DND-41 (cell line): ENCODE measurements around the gene MEAK7.

Experiments used
- ATAC-seq: fragments of 200-7000 bp; cut with Tn5 transposase; 3 replicates; pipeline ENCODE4 v1.9.1; 2021; ENCODE audit warnings: low read depth; ENCODE audit not compliant: insufficient read depth
- DNase-seq: peaks from one replicate; pipeline ENCODE4 v3.0.0-alpha.2; 2020
- H2AFZ ChIP-seq: 2 replicates; pipeline ENCODE4 v1.6.0; 2012; ENCODE audit warnings: low read depth, low read length
- H3K27ac ChIP-seq: 2 replicates; pipeline ENCODE4 v1.5.1; 2012; ENCODE audit warnings: low read length, inconsistent platforms
- H3K27me3 ChIP-seq: fragments of 200-600 bp; sonication (generic); 2 replicates; pipeline ENCODE4 v1.6.0; 2012; ENCODE audit warnings: low read length, mild to moderate bottlenecking, inconsistent platforms; ENCODE audit not compliant: insufficient read depth, poor library complexity
- H3K36me3 ChIP-seq: 2 replicates; pipeline ENCODE4 v1.5.1; 2012; ENCODE audit warnings: low read length, inconsistent platforms; ENCODE audit not compliant: insufficient read depth
- H3K4me1 ChIP-seq: 2 replicates; pipeline ENCODE4 v1.5.1; 2012; ENCODE audit warnings: mild to moderate bottlenecking, low read length; ENCODE audit not compliant: insufficient read depth
- H3K4me2 ChIP-seq: 2 replicates; pipeline ENCODE4 v1.6.0; 2012; ENCODE audit warnings: mild to moderate bottlenecking, moderate library complexity, low read length, inconsistent platforms; ENCODE audit not compliant: insufficient read depth
- H3K4me3 ChIP-seq, 2 experiments: fragments of 200-600 bp in 1 of 2; shearing (Covaris generic) in 1 of 2; 2 replicates each; pipeline ENCODE4 v1.5.1; 2012 to 2016; ENCODE audit warnings: inconsistent platforms in 2 of 2, low read length in 2 of 2, mild to moderate bottlenecking in 2 of 2, low read depth in 1 of 2, moderate library complexity in 1 of 2
- H3K79me2 ChIP-seq: 2 replicates; pipeline ENCODE4 v1.6.0; 2012; ENCODE audit warnings: low read length, inconsistent platforms; ENCODE audit not compliant: insufficient read depth
- H3K9ac ChIP-seq: 2 replicates; pipeline ENCODE4 v1.6.0; 2012; ENCODE audit warnings: low read depth, mild to moderate bottlenecking, inconsistent platforms, low read length, moderate library complexity
- H3K9me3 ChIP-seq: 2 replicates; pipeline ENCODE4 v1.5.1; 2012; ENCODE audit warnings: low read length, moderate library complexity, mild to moderate bottlenecking, inconsistent platforms; ENCODE audit not compliant: insufficient read depth, severe bottlenecking
- H4K20me1 ChIP-seq: 2 replicates; pipeline ENCODE4 v1.6.0; 2012; ENCODE audit warnings: low read length; ENCODE audit not compliant: insufficient read depth
- CTCF ChIP-seq: IDR thresholded peaks from 2 replicates; pipeline ENCODE4 v1.5.1; 2012; ENCODE audit warnings: borderline replicate concordance, low read length, moderate library complexity, mild to moderate bottlenecking; ENCODE audit not compliant: poor library complexity, severe bottlenecking; ENCODE audit errors: extremely low read depth
- EZH2 ChIP-seq: IDR thresholded peaks from 3 replicates; pipeline ENCODE4 v1.6.1; 2012; ENCODE audit warnings: borderline replicate concordance, low read depth, mild to moderate bottlenecking, moderate library complexity, low read length, inconsistent platforms; ENCODE audit not compliant: severe bottlenecking

Gene MEAK7

GRCh38 chr16:84550096-84550495 lies 45.6 kb upstream of the MEAK7 start:
- no peak overlapping the region for H3K4me3 ChIP-seq
- no peaks in the 10 kb centered on the region for H3K36me3 ChIP-seq
- H2AFZ ChIP-seq, result no peak overlapping the region
- no peak overlapping the region for H3K27ac ChIP-seq
- no peaks in the 10 kb centered on the region for H4K20me1 ChIP-seq
- H3K9ac ChIP-seq, result no peak overlapping the region
- TF ChIP-seq EZH2, result peak; percentile 28
- no peak for TF ChIP-seq CTCF
- H3K9me3 ChIP-seq, result no peaks in the 10 kb centered on the region
- H3K4me2 ChIP-seq, result no peak overlapping the region
- no peaks in the 10 kb centered on the region for H3K79me2 ChIP-seq
- DNase-seq (no peak), ATAC-seq (no peak)
- H3K27me3 ChIP-seq, result peaks cover 3% of the 10 kb centered on the region
- H3K4me1 ChIP-seq, result no peaks in the 10 kb centered on the region; the same call in 1 of the 2 replicates

- Histone ChIP-seq H3K36me3 (no peaks in the 10 kb centered on the region), H3K9me3 (no peaks in the 10 kb centered on the region), H3K9ac (no peak overlapping the region), H3K4me1 (no peaks in the 10 kb centered on the region; the same call in 1 of the 2 replicates), H4K20me1 (no peaks in the 10 kb centered on the region), H3K4me2 (no peak overlapping the region), H3K79me2 (no peaks in the 10 kb centered on the region), H2AFZ (no peak overlapping the region), H3K27me3 (peaks cover 3% of the 10 kb centered on the region), H3K27ac (no peak overlapping the region), H3K4me3 (no peak overlapping the region)
- no peak for ATAC-seq
- DNase-seq, result no peak
- no peak for TF ChIP-seq EZH2
- TF ChIP-seq CTCF, result no peak
These were observed 44.7 kb upstream of the MEAK7 start for GRCh38 chr16:84548971-84549844.

DNA sequence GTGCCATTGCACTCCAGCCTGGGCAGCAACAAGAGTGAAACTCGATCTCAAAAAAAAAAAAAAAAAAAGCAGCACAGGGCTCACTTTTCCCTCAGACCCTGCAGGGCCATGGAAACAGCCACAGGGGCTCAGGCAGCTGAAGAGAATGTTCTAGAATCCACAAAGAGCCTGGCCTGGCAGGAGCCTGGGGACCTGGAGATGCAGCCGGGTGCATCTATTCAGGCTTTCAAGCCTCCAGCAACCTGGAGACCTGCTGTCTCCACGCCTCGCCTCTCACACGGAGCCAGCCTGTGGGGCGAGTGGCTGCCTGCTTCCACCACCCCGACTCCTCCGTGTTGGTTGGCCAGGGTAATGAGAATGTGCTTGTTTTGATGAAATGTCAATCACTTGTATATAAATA lies 44.0 kb upstream of the MEAK7 start:
- TF ChIP-seq EZH2, result no peak
- no peak for TF ChIP-seq CTCF
- no peak overlapping the region for H2AFZ ChIP-seq
- H3K9me3 ChIP-seq, result no peaks in the 10 kb centered on the region
- no peaks in the 10 kb centered on the region for H4K20me1 ChIP-seq
- no peak overlapping the region for H3K9ac ChIP-seq
- DNase-seq (no peak), ATAC-seq (no peak)
- H3K36me3 ChIP-seq, result no peaks in the 10 kb centered on the region
- H3K79me2 ChIP-seq, result no peaks in the 10 kb centered on the region
- no peaks in the 10 kb centered on the region for H3K4me1 ChIP-seq
- H3K4me3 ChIP-seq, result no peak overlapping the region
- no peak overlapping the region for H3K27ac ChIP-seq
- no peak overlapping the region for H3K4me2 ChIP-seq
- peaks cover 3% of the 10 kb centered on the region for H3K27me3 ChIP-seq
